Measurements from ENCODE around the gene DDX25.

DNA sequence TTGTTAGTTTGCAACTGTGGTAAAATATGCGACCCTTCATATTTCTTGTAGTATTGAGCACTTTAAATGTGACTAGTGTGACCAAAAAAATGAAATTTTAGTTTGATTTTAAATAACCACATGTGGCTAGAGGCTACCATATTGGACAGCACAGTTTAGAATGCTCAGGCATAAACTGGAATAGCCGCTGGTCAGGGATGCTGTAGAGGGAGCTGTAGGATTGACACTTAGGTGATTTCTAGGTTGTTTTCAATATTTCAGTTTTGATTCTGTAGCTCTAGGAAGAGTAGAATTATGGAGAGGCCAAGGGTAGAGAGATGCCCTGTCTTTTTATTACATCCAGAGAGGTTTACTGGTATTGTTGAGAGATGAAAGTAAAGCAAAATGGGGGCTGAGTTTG is 30.7 kb downstream of the DDX25 start:
- TF ChIP-seq, protein P1, sequence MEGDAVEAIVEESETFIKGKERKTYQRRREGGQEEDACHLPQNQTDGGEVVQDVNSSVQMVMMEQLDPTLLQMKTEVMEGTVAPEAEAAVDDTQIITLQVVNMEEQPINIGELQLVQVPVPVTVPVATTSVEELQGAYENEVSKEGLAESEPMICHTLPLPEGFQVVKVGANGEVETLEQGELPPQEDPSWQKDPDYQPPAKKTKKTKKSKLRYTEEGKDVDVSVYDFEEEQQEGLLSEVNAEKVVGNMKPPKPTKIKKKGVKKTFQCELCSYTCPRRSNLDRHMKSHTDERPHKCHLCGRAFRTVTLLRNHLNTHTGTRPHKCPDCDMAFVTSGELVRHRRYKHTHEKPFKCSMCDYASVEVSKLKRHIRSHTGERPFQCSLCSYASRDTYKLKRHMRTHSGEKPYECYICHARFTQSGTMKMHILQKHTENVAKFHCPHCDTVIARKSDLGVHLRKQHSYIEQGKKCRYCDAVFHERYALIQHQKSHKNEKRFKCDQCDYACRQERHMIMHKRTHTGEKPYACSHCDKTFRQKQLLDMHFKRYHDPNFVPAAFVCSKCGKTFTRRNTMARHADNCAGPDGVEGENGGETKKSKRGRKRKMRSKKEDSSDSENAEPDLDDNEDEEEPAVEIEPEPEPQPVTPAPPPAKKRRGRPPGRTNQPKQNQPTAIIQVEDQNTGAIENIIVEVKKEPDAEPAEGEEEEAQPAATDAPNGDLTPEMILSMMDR (IDR thresholded peaks at IDR 0.05; ENCODE audit: low read depth, low read length, poor library complexity, severe bottlenecking): no peak
- TF ChIP-seq EZH2phosphoT487 (IDR thresholded peaks at IDR 0.05; ENCODE audit: borderline replicate concordance, low read length): no peak
